ENCODE measurements around the gene NPAS3. TPM values are rescaled to one million over a fixed set of nuclear protein-coding genes. Genes with fewer than 3 reads are reported as not detected.

Gene NPAS3
- total RNA-seq, 1 donor from 2014 or later = 1.6 TPM

DNA sequence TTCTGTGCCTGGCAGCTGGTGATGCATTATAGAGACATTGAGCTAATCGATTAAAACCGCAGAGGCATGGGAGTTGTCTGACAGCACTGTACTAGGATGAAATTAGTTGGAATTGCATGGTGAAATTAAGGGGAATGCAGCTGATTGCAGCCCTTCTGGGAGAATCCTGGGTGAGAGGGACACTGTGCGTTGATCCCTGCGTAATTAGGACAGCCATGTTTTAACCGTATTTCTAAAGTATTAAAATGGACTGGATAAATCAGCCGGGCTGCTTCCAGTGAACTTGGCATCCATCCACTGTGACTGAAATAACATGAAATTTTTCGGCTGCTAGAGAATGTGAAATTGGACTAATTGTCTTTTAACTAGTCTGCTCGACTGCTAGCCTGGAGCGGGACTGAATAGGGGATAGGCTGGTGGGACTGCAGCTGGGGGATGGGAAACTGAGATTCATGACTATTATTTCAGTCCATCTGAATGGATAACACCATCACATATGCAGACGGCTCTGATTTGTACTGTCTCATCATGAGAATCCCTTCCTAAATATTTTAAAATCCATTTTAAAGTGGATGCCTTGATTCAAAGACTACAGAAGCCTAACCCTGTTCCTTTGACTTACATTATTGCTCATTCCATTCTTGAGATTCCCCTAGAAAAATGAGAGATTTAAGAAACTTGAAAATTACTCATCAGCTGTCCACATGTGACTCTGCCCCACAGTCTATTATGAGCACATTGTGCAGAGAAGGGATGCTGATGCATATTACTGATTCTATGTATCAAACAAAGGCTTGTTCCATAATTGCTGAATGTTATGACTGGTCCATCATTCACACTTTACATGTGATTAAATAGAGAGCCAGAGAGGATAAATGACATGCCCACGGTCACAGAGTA, 343.9 kb downstream of the NPAS3 start:
- Mint-ChIP-seq H3K27me3 (ENCODE audit: unreplicated experiment) (no peaks in the 10 kb centered on the region), H3K36me3 (ENCODE audit: low read depth, unreplicated experiment) (no peaks in the 10 kb centered on the region), H3K4me3 (ENCODE audit: unreplicated experiment) (no peak overlapping the region), H3K27ac (ENCODE audit: unreplicated experiment) (no peak overlapping the region), H3K4me1 (ENCODE audit: unreplicated experiment) (no peaks in the 10 kb centered on the region), H3K9me3 (ENCODE audit: unreplicated experiment) (no peaks in the 10 kb centered on the region)
- no peak for DNase-seq (ENCODE audit: low spot score)
- TF ChIP-seq, protein P1, sequence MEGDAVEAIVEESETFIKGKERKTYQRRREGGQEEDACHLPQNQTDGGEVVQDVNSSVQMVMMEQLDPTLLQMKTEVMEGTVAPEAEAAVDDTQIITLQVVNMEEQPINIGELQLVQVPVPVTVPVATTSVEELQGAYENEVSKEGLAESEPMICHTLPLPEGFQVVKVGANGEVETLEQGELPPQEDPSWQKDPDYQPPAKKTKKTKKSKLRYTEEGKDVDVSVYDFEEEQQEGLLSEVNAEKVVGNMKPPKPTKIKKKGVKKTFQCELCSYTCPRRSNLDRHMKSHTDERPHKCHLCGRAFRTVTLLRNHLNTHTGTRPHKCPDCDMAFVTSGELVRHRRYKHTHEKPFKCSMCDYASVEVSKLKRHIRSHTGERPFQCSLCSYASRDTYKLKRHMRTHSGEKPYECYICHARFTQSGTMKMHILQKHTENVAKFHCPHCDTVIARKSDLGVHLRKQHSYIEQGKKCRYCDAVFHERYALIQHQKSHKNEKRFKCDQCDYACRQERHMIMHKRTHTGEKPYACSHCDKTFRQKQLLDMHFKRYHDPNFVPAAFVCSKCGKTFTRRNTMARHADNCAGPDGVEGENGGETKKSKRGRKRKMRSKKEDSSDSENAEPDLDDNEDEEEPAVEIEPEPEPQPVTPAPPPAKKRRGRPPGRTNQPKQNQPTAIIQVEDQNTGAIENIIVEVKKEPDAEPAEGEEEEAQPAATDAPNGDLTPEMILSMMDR (IDR thresholded peaks at IDR 0.05; ENCODE audit: unreplicated experiment) = no peak

DNA sequence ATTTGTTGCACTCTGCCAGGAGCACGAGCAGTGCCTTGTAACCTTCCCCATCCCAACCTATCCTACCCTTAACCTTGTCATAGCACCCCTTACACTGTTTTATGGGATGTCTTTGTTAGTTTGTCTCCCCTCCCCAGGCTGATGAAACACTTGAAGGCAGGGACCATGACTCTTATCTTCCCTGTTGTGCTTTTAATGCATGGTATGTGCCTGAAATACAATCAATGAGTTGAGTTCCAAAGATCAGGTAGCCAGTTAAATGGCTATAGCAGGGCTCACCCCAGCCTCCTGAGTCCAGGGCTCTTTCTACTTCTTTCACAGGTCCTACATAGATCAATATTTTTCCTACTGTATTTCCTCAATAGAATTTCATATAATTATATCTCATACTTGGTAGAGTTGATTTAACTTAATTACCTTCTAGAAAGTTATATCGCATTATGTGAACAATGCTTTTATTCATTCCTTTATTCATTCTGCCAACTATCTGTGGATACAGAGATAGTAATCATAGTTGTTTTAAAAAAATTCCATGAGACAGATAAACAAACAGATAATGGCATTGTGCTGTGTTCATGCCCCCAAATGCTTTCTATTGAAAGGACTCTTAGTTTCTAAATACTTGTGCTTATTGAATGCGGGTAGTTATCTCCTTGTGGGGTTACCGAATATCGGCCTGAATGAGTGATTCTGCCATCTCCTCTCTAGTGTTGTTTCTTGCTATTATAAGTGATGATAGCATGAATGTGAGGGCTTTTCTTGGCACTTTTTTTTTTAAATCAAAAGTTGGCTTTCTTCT, 347.4 kb downstream of the NPAS3 start:
- no peaks in the 10 kb centered on the region for H3K9me3 Mint-ChIP-seq (ENCODE audit: unreplicated experiment)
- H3K4me3 Mint-ChIP-seq (ENCODE audit: unreplicated experiment) = no peak overlapping the region
- no peaks in the 10 kb centered on the region for H3K27me3 Mint-ChIP-seq (ENCODE audit: unreplicated experiment)
- H3K4me1 Mint-ChIP-seq (ENCODE audit: unreplicated experiment) = peaks cover 6% of the 10 kb centered on the region
- H3K27ac Mint-ChIP-seq (ENCODE audit: unreplicated experiment) = no peak overlapping the region
- no peaks in the 10 kb centered on the region for H3K36me3 Mint-ChIP-seq (ENCODE audit: low read depth, unreplicated experiment)
- DNase-seq (ENCODE audit: low spot score) = no peak
- TF ChIP-seq, protein P1 (IDR thresholded peaks at IDR 0.05; ENCODE audit: unreplicated experiment) = no peak

DNA sequence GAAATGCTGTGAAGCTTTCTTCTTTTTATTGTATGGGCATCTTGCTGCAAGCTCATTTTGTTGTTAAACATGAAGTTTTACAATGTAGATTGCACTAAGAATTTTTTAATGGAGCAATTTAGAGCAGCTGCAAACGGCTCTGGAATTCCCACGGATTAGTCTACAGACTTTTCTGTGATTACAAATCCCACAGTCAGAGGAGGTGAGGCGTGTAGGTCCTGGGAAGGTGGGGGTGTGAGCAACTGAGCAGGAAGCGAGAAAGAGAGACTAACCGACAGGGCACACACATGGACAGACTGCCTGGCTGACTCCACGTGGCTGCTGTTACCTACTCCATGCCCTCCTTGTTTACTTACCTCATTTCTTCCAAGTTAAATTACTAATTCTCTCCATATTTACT, 348.5 kb downstream of the NPAS3 start:
- H3K27ac Mint-ChIP-seq (ENCODE audit: unreplicated experiment) = no peak overlapping the region

DNA sequence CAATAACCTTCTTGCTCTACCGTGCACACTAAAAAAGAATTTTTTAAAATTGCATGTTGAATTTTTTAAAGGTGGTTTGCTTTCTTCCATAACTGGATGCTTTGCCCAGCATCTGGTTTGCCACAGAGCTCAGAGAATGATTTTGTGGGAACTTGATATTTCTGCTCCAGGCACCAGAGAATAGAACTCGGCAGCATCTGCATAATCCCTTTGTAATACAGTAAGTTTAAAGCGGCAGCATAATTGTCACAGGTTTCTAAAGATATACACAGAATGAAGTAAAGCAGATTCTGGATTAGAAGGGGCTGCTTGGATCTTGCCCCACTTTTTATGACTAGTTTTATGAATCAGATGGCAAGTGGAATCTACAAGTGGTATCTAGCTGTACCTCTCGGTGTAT, 352.0 kb downstream of the NPAS3 start:
- Mint-ChIP-seq H3K4me1 (ENCODE audit: unreplicated experiment) (peaks cover 6% of the 10 kb centered on the region), H3K4me3 (ENCODE audit: unreplicated experiment) (no peak overlapping the region), H3K27ac (ENCODE audit: unreplicated experiment) (no peak overlapping the region), H3K9me3 (ENCODE audit: unreplicated experiment) (no peaks in the 10 kb centered on the region), H3K27me3 (ENCODE audit: unreplicated experiment) (no peaks in the 10 kb centered on the region), H3K36me3 (ENCODE audit: low read depth, unreplicated experiment) (no peaks in the 10 kb centered on the region)
- no peak for DNase-seq (ENCODE audit: low spot score)
- TF ChIP-seq, protein P1 (IDR thresholded peaks at IDR 0.05; ENCODE audit: unreplicated experiment) = no peak

More for the DNA sequence above, 348.5 kb downstream of the NPAS3 start:
- TF ChIP-seq, protein P1 (IDR thresholded peaks at IDR 0.05; ENCODE audit: unreplicated experiment) = no peak
- H3K36me3 Mint-ChIP-seq (ENCODE audit: low read depth, unreplicated experiment) = no peaks in the 10 kb centered on the region
- no peaks in the 10 kb centered on the region for H3K9me3 Mint-ChIP-seq (ENCODE audit: unreplicated experiment)
- no peak overlapping the region for H3K4me3 Mint-ChIP-seq (ENCODE audit: unreplicated experiment)
- H3K4me1 Mint-ChIP-seq (ENCODE audit: unreplicated experiment) = peaks cover 6% of the 10 kb centered on the region
- DNase-seq (ENCODE audit: low spot score) = no peak
- no peaks in the 10 kb centered on the region for H3K27me3 Mint-ChIP-seq (ENCODE audit: unreplicated experiment)
